WTC11 (cell line): ENCODE results near the gene RFLNA. TPM values are rescaled to one million over a fixed set of nuclear protein-coding genes. Genes with fewer than 3 reads are reported as not detected.

Experiments
- ATAC-seq: fragments of 200-7000 bp; cut with Tn5 transposase; 2 replicates; pipeline ENCODE4 v1.10.0; 2021; ENCODE audit warnings: mild to moderate bottlenecking, moderate library complexity
- CTCF ChIA-PET: fragments of 300-600 bp; sonication (Branson Sonifier 250); formaldehyde crosslinking; loops from one replicate; lab custom pipeline; 2021; ENCODE audit warnings: antibody characterized with exemption; lab: Charles Lee
- POLR2A ChIA-PET: fragments of 350-600 bp; sonication (Branson Sonifier 250); formaldehyde crosslinking; loops from one replicate; lab custom pipeline; 2021; ENCODE audit warnings: antibody characterized with exemption; lab: Charles Lee
- DNase-seq: peaks from one replicate; pipeline ENCODE4 v3.0.0; 2021; ENCODE audit warnings: low spot score
- H3K27ac Mint-ChIP-seq: 2 replicates; pipeline ENCODE4 v1.8.0; 2021; ENCODE audit warnings: mixed read lengths
- H3K27me3 Mint-ChIP-seq: 2 replicates; pipeline ENCODE4 v1.8.0; 2021; ENCODE audit warnings: low read depth, mild to moderate bottlenecking, moderate library complexity, mixed read lengths
- H3K36me3 Mint-ChIP-seq: 2 replicates; pipeline ENCODE4 v1.8.0; 2021; ENCODE audit warnings: mixed read lengths
- H3K4me1 Mint-ChIP-seq: 2 replicates; pipeline ENCODE4 v1.8.0; 2022; ENCODE audit warnings: mixed read lengths
- H3K4me3 Mint-ChIP-seq: 2 replicates; pipeline ENCODE4 v1.8.0; 2021; ENCODE audit warnings: mild to moderate bottlenecking, moderate library complexity, mixed read lengths
- H3K9me3 Mint-ChIP-seq: 2 replicates; pipeline ENCODE4 v1.8.0; 2021; ENCODE audit warnings: mixed read lengths
- ATF1 ChIP-seq: sonication (generic); formaldehyde crosslinking; IDR thresholded peaks from 2 replicates; pipeline ENCODE4 v1.8.1; 2023; ENCODE audit warnings: mild to moderate bottlenecking, moderate library complexity, missing genetic modification reagents
- CBFB ChIP-seq: sonication (generic); formaldehyde crosslinking; IDR thresholded peaks from 2 replicates; pipeline ENCODE4 v1.8.1; 2022; ENCODE audit warnings: mild to moderate bottlenecking, low read depth, missing genetic modification reagents
- EMX1 ChIP-seq: fragments of 250-450 bp; sonication (Bioruptor Pico); IDR thresholded peaks from 2 replicates; pipeline ENCODE4 v1.8.0; 2021; ENCODE audit warnings: mild to moderate bottlenecking
- FOXP1 ChIP-seq: sonication (generic); formaldehyde crosslinking; IDR thresholded peaks from 2 replicates; pipeline ENCODE4 v1.8.0; 2022; ENCODE audit warnings: missing genetic modification reagents, mild to moderate bottlenecking, moderate library complexity, borderline replicate concordance
- GABPB1 ChIP-seq: sonication (generic); formaldehyde crosslinking; IDR thresholded peaks from 2 replicates; pipeline ENCODE4 v1.8.1; 2023; ENCODE audit warnings: mild to moderate bottlenecking, missing genetic modification reagents
- HMGA2 ChIP-seq: fragments of 250-450 bp; sonication (Bioruptor Pico); IDR thresholded peaks from 2 replicates; pipeline ENCODE4 v1.4.0; 2021; ENCODE audit warnings: mild to moderate bottlenecking, moderate library complexity
- NFATC4 ChIP-seq: fragments of 250-450 bp; sonication (Bioruptor Pico); IDR thresholded peaks from 2 replicates; pipeline ENCODE4 v1.9.0; 2021; ENCODE audit warnings: mild to moderate bottlenecking
- NR2C2 ChIP-seq: sonication (generic); formaldehyde crosslinking; IDR thresholded peaks from 2 replicates; pipeline ENCODE4 v1.8.0; 2022; ENCODE audit warnings: mild to moderate bottlenecking, missing genetic modification reagents
- TCF7 ChIP-seq: sonication (generic); formaldehyde crosslinking; IDR thresholded peaks from 2 replicates; pipeline ENCODE4 v1.8.0; 2022; ENCODE audit warnings: mild to moderate bottlenecking, low read depth, missing genetic modification reagents, moderate library complexity
- ZNF138 ChIP-seq: sonication (generic); formaldehyde crosslinking; conservative IDR thresholded peaks from 2 replicates; pipeline ENCODE4 v1.8.1; 2022; ENCODE audit warnings: mild to moderate bottlenecking, moderate library complexity, missing genetic modification reagents
- ZNF416 ChIP-seq: fragments of 250-450 bp; sonication (Bioruptor Pico); IDR thresholded peaks from 2 replicates; pipeline ENCODE4 v1.9.0; 2021; ENCODE audit warnings: mild to moderate bottlenecking, inconsistent platforms
- ZNF671 ChIP-seq: fragments of 250-450 bp; sonication (Bioruptor Pico); IDR thresholded peaks from 2 replicates; pipeline ENCODE4 v1.8.0; 2021; ENCODE audit warnings: mild to moderate bottlenecking
- total RNA-seq: library from RNA; stranded (reverse); gene quantifications from 3 replicates; pipeline ENCODE4 v1.2.3, GENCODE V29; 2021
- TF ChIP-seq, protein P1 (sequence below): fragments of 250-450 bp; sonication (Bioruptor Pico); IDR thresholded peaks from 2 replicates; pipeline ENCODE4 v1.9.0; 2021; ENCODE audit warnings: mild to moderate bottlenecking, borderline replicate concordance
- TF ChIP-seq, protein P2 (sequence below): sonication (generic); formaldehyde crosslinking; IDR thresholded peaks from 2 replicates; pipeline ENCODE4 v1.8.0; 2022; ENCODE audit warnings: missing genetic modification reagents
- TF ChIP-seq, protein P3 (sequence below): sonication (generic); formaldehyde crosslinking; IDR thresholded peaks from 2 replicates; pipeline ENCODE4 v1.8.1; 2023; ENCODE audit warnings: mild to moderate bottlenecking, missing genetic modification reagents, moderate library complexity
- TF ChIP-seq, protein P4 (sequence below): sonication (generic); formaldehyde crosslinking; IDR thresholded peaks from 2 replicates; pipeline ENCODE4 v1.8.1; 2023; ENCODE audit warnings: mild to moderate bottlenecking, missing genetic modification reagents
- TF ChIP-seq, protein P5 (sequence below): sonication (generic); formaldehyde crosslinking; IDR thresholded peaks from 2 replicates; pipeline ENCODE4 v1.8.1; 2023; ENCODE audit warnings: mild to moderate bottlenecking, missing genetic modification reagents, borderline replicate concordance
- TF ChIP-seq, protein P6 (sequence below): sonication (generic); formaldehyde crosslinking; IDR thresholded peaks from 2 replicates; pipeline ENCODE4 v1.8.1; 2022; ENCODE audit warnings: missing genetic modification reagents, borderline replicate concordance

RFLNA gene
- total RNA-seq, 1 experiment from 2014 or later = 6.3 TPM

DNA sequence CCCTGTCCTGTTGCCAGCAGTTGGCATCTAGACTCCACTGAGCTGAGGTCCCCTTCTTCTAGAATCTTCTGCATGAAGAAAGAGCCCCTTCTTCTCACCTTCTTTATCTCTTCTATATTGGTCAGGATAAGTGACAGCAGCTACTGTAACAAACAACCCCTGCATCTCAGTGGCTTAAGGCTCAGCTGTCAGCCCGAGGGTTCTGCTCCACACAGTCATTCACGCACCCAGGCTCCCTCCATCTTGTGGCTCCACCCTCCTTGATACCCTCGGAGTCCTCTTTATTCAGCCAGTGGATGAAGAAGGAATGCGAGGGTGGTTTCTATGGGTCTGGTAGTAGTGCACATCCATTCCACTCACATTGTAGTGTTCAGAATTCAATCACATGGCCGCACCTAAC is 10.5 kb upstream of the RFLNA start (continued):
- TF ChIP-seq, protein P1, sequence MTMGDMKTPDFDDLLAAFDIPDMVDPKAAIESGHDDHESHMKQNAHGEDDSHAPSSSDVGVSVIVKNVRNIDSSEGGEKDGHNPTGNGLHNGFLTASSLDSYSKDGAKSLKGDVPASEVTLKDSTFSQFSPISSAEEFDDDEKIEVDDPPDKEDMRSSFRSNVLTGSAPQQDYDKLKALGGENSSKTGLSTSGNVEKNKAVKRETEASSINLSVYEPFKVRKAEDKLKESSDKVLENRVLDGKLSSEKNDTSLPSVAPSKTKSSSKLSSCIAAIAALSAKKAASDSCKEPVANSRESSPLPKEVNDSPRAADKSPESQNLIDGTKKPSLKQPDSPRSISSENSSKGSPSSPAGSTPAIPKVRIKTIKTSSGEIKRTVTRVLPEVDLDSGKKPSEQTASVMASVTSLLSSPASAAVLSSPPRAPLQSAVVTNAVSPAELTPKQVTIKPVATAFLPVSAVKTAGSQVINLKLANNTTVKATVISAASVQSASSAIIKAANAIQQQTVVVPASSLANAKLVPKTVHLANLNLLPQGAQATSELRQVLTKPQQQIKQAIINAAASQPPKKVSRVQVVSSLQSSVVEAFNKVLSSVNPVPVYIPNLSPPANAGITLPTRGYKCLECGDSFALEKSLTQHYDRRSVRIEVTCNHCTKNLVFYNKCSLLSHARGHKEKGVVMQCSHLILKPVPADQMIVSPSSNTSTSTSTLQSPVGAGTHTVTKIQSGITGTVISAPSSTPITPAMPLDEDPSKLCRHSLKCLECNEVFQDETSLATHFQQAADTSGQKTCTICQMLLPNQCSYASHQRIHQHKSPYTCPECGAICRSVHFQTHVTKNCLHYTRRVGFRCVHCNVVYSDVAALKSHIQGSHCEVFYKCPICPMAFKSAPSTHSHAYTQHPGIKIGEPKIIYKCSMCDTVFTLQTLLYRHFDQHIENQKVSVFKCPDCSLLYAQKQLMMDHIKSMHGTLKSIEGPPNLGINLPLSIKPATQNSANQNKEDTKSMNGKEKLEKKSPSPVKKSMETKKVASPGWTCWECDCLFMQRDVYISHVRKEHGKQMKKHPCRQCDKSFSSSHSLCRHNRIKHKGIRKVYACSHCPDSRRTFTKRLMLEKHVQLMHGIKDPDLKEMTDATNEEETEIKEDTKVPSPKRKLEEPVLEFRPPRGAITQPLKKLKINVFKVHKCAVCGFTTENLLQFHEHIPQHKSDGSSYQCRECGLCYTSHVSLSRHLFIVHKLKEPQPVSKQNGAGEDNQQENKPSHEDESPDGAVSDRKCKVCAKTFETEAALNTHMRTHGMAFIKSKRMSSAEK = no peak
- TF ChIP-seq ZNF671 (CRISPR knock-in tag) = no peak

DNA sequence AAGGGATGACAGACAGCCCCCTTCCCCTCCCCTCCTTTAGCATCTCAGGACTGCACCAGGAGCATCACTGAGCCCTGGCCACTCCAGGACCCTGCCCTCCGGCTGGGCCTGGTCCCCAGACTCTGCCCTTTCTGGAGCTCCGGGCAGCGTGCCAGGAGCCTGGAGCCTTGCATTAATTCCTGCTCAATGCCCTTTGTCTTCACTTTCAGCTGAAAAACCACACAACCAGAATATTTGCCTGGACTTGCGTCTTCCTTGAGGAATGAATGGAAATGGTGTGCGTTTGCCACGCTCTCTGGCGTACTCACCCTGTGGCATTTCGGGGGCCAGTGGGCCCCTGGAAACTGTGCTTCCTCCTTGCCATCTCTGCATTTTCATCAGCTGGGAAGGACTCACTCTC is 8.5 kb upstream of the RFLNA start:
- H3K36me3 Mint-ChIP-seq = peaks cover 18% of the 10 kb centered on the region
- ATAC-seq = no peak
- peaks cover 8% of the 10 kb centered on the region for H3K4me1 Mint-ChIP-seq
- ChIA-PET POLR2A (no interaction called here), CTCF (interaction anchor here (0.6 kb wide), 1 partner anchor 421 kb away, joined by 3 read pairs; no protein-coding TSS in a partner anchor)
- no peak overlapping the region for H3K27ac Mint-ChIP-seq
- H3K27me3 Mint-ChIP-seq = peaks cover 32% of the 10 kb centered on the region
- H3K9me3 Mint-ChIP-seq = peaks cover 31% of the 10 kb centered on the region
- DNase-seq = no peak
- TF ChIP-seq NFATC4 (CRISPR knock-in tag) (no peak), TCF7 (no peak), GABPB1 (no peak), NR2C2 (no peak), ZNF416 (CRISPR knock-in tag) (no peak), EMX1 (CRISPR knock-in tag) (no peak), ATF1 (no peak), ZNF138 (CRISPR knock-in tag) (no peak), CBFB (CRISPR knock-in tag) (no peak), HMGA2 (CRISPR knock-in tag) (no peak), FOXP1 (no peak)
- TF ChIP-seq, protein P2, sequence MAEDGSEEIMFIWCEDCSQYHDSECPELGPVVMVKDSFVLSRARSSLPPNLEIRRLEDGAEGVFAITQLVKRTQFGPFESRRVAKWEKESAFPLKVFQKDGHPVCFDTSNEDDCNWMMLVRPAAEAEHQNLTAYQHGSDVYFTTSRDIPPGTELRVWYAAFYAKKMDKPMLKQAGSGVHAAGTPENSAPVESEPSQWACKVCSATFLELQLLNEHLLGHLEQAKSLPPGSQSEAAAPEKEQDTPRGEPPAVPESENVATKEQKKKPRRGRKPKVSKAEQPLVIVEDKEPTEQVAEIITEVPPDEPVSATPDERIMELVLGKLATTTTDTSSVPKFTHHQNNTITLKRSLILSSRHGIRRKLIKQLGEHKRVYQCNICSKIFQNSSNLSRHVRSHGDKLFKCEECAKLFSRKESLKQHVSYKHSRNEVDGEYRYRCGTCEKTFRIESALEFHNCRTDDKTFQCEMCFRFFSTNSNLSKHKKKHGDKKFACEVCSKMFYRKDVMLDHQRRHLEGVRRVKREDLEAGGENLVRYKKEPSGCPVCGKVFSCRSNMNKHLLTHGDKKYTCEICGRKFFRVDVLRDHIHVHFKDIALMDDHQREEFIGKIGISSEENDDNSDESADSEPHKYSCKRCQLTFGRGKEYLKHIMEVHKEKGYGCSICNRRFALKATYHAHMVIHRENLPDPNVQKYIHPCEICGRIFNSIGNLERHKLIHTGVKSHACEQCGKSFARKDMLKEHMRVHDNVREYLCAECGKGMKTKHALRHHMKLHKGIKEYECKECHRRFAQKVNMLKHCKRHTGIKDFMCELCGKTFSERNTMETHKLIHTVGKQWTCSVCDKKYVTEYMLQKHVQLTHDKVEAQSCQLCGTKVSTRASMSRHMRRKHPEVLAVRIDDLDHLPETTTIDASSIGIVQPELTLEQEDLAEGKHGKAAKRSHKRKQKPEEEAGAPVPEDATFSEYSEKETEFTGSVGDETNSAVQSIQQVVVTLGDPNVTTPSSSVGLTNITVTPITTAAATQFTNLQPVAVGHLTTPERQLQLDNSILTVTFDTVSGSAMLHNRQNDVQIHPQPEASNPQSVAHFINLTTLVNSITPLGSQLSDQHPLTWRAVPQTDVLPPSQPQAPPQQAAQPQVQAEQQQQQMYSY (CRISPR knock-in tag) = no peak
- TF ChIP-seq, protein P3, sequence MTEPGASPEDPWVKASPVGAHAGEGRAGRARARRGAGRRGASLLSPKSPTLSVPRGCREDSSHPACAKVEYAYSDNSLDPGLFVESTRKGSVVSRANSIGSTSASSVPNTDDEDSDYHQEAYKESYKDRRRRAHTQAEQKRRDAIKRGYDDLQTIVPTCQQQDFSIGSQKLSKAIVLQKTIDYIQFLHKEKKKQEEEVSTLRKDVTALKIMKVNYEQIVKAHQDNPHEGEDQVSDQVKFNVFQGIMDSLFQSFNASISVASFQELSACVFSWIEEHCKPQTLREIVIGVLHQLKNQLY (CRISPR knock-in tag) = no peak
- TF ChIP-seq, protein P4, sequence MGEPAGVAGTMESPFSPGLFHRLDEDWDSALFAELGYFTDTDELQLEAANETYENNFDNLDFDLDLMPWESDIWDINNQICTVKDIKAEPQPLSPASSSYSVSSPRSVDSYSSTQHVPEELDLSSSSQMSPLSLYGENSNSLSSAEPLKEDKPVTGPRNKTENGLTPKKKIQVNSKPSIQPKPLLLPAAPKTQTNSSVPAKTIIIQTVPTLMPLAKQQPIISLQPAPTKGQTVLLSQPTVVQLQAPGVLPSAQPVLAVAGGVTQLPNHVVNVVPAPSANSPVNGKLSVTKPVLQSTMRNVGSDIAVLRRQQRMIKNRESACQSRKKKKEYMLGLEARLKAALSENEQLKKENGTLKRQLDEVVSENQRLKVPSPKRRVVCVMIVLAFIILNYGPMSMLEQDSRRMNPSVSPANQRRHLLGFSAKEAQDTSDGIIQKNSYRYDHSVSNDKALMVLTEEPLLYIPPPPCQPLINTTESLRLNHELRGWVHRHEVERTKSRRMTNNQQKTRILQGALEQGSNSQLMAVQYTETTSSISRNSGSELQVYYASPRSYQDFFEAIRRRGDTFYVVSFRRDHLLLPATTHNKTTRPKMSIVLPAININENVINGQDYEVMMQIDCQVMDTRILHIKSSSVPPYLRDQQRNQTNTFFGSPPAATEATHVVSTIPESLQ (CRISPR knock-in tag) = no peak
- TF ChIP-seq, protein P5, sequence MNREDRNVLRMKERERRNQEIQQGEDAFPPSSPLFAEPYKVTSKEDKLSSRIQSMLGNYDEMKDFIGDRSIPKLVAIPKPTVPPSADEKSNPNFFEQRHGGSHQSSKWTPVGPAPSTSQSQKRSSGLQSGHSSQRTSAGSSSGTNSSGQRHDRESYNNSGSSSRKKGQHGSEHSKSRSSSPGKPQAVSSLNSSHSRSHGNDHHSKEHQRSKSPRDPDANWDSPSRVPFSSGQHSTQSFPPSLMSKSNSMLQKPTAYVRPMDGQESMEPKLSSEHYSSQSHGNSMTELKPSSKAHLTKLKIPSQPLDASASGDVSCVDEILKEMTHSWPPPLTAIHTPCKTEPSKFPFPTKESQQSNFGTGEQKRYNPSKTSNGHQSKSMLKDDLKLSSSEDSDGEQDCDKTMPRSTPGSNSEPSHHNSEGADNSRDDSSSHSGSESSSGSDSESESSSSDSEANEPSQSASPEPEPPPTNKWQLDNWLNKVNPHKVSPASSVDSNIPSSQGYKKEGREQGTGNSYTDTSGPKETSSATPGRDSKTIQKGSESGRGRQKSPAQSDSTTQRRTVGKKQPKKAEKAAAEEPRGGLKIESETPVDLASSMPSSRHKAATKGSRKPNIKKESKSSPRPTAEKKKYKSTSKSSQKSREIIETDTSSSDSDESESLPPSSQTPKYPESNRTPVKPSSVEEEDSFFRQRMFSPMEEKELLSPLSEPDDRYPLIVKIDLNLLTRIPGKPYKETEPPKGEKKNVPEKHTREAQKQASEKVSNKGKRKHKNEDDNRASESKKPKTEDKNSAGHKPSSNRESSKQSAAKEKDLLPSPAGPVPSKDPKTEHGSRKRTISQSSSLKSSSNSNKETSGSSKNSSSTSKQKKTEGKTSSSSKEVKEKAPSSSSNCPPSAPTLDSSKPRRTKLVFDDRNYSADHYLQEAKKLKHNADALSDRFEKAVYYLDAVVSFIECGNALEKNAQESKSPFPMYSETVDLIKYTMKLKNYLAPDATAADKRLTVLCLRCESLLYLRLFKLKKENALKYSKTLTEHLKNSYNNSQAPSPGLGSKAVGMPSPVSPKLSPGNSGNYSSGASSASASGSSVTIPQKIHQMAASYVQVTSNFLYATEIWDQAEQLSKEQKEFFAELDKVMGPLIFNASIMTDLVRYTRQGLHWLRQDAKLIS = no peak
- TF ChIP-seq, protein P6, sequence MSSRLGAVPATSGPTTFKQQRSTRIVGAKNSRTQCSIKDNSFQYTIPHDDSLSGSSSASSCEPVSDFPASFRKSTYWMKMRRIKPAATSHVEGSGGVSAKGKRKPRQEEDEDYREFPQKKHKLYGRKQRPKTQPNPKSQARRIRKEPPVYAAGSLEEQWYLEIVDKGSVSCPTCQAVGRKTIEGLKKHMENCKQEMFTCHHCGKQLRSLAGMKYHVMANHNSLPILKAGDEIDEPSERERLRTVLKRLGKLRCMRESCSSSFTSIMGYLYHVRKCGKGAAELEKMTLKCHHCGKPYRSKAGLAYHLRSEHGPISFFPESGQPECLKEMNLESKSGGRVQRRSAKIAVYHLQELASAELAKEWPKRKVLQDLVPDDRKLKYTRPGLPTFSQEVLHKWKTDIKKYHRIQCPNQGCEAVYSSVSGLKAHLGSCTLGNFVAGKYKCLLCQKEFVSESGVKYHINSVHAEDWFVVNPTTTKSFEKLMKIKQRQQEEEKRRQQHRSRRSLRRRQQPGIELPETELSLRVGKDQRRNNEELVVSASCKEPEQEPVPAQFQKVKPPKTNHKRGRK = no peak
- no peak overlapping the region for H3K4me3 Mint-ChIP-seq
